HG02588 (cell line): ENCODE measurements around the gene IVNS1ABP.
"Not testable (repeated sequence)": the region's sequence is repeated elsewhere in the genome, so short reads cannot be mapped to it uniquely, and the experiment has no call there.

Experiments used
- ATAC-seq: cut with Tn5 transposase; IDR thresholded peaks from one replicate; pipeline ENCODE4 v1.9.1; 2021; ENCODE audit warnings: mild to moderate bottlenecking, moderate library complexity; ENCODE audit not compliant: unreplicated experiment

Gene IVNS1ABP

DNA sequence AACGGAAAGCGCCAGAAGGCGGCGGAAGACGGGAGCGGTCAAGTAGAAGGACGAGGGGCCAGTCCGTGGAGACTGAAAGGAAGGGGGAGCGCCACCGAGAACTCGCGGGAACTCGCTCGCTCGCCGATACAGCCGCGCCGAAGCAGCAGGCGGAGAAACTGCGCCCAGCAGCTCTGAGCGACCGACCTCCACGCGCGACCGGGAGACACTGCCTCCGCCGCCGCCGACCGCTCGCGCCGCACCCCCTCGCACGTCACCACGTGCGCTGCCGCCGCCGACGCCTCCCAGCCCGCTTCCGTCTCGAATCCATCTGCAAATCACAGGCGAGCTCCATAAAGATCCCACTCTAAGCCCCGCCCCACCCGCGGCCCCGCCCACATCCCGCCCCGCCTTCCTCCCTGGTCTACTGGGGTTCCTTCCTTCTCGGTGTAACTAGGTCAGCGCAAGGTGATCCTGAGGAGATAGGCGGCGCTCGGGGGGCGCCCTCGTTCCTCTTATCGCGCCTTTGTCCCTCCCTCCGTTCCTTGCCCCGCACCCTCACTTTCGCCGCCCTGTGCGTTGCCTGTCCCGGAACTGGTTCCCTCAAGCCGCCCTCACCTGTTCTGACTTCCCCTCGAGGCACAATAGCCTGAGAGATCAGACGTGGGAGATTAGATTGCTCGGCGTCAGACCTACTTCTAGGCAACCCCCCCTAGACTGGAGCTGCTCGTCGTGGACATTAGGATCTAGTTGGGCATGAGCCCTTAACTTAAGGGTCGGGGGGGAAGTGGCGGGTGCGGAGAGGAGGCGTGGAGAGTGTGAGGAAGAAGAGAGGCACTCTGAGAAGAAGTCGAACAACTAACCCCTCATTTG lies at the start of gene IVNS1ABP:
Gene IVNS1ABP (minus strand): TSS at position 210 of the 852 bp plus-strand sequence. CDS start 7,750 bp downstream, outside the sequence.
- ATAC-seq, result peak; percentile 72

DNA sequence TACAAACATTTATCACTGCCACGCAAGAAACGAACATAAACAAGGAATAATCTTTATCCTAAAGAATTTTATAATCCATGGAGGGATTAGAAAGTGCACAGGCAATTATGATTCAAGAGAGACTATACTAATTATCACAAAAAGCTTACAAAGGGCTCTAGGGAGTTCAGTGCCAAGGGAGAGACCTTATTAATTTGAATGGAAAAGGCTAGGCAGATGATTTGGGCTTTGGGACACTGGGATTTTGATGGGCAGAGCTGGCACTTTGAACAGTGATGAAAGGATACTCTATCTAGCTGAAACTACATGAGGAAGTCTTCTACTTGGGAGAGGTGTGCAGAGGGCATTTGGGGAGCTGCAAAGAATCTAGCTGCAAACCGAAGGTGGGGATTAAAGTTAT lies 48.9 kb upstream of the IVNS1ABP start:
- ATAC-seq, result no peak

DNA sequence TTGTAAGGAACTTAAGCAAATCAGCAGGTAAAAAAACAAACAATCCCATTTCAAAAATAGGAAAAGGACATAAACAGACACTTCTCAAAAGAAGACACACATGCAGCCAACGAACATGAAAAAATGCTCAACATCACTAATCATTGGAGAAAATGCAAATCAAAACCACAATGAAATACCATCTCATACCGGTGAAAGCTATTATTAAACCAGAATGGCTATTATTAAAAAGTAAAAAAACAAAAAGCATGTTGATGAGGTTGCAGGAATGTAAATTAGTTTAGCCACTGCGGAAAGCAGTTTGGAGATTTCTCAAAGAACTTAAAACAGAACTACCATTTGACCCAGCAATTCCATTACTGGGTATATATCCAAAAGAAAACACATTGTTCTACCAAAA lies 47.5 kb upstream of the IVNS1ABP start:
- ATAC-seq, result not testable (repeated sequence)

DNA sequence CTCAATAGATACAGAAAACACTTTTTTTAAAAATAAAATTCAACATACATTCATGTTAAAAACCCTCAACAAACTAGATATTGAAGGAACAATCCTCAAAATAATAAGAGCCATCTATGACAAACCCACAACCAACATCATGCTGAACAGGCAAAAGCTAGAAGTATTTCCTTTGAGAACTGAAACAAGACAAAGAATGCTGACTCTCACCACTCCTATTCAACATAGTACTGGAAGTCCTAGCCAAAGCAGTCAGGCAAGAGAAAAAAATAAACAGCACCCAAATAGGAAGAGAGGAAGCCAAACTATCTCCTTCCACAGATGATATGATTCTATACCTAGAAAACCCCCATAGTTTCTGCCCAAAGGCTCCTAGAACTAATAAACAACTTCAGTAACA lies 46.2 kb upstream of the IVNS1ABP start:
- ATAC-seq, result no peak

DNA sequence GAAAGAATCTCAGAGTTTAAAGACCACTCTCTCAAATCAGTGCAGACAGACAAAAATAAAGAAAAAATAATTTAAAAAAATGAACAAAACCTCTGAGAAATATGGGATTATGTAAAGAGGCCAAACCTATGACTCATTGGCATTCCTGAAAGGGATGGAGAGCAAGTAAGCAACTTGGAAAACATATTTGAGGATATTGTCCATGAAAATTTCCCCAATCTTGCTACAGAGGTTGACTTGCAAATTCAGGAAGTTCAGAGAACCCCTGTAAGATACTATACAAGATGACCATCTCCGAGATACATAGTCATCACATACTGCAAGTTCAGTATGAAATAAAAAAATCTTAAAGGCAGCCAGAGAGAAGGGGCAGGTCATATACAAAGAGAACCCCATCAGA lies 43.7 kb upstream of the IVNS1ABP start:
- ATAC-seq, result no peak

DNA sequence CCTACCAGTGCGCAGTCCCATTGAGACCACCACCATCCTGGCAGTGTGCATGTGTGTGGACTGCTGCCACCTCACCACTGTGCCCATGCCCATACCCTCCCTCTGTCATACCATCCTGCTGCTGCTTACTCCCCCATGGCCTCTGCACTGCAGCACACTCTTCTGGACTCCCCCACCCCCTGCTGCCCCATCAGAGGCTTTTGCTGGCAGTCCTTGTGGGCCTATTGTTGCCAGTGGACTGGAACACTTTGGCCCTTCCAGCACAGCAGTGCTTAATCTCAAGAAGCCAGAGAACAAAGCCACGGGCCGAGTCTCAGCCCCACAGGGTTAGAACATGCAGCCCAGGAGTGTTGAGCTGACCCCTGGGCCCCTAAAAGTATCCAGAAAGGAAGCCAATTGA lies 41.9 kb upstream of the IVNS1ABP start:
- ATAC-seq, result no peak

DNA sequence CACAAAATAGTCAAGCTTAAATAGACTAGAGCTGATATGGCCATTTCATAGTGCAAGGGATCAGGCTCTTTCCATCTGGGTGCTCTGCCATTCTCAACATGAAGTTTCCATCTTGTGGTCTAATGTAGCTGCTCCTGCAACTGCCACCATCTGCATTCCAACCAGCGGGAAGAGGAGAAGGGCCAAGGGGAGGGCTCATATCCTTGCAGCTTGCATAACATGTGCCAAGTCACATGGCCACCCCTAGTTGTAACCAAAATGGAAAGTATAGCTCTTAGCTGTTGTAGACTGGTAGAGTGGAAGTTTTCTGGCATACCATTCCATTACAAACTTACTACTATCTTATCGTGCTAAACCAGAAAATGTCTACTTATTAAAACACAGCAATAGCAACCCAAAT lies 38.9 kb upstream of the IVNS1ABP start:
- no peak for ATAC-seq

DNA sequence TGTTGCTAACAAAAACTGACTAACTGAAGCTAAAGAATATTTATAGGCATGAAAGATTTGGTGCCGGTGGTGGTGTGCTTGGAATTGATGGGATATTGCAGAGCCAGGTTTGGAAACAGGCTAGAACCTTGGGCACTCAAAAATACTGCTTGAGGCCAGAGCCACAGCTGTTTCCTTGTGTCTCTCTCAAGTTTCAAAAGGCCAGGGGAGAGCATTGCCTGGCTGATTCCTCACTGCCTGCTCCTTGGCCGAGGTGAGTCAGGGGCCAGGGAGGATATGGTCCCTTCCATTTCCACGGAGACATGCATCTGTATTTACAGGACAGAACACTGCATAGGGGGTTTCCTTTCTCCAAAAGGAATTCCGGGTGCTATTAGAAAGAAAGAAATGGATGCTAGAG lies 36.1 kb upstream of the IVNS1ABP start:
- ATAC-seq, result no peak

DNA sequence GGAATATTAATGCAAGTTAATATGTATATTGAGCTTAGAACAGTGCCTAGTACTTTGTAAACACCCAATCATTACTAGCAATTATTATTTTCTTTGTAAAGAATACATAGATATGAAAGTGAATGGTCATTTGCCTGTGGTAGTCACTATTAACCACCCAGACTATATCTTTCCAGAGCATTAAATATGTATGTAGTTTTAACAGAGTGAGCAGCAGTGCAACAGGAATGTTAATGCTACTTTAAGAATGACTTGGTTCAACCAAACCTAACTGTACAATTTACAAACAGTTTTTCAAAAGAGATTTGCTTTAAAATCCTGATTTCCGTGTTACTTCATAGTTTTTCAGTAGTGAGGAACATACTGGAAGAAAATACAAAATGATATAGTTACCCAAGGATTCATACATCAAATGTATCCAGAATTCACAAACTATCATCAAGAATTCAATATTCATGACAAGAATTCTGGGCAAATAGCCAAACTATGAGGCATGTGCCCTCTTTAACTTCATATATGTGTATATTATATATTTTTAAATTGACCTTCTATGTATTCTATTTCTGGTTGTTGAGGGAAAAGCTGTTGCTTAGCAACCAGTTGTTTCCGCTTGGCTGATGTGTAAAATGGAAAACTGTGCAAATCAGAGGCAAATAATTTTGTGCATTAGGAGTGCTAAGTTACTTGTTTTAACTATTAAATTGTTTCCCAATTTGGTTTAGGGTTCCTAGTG lies 34.9 kb upstream of the IVNS1ABP start:
- no peak for ATAC-seq

DNA sequence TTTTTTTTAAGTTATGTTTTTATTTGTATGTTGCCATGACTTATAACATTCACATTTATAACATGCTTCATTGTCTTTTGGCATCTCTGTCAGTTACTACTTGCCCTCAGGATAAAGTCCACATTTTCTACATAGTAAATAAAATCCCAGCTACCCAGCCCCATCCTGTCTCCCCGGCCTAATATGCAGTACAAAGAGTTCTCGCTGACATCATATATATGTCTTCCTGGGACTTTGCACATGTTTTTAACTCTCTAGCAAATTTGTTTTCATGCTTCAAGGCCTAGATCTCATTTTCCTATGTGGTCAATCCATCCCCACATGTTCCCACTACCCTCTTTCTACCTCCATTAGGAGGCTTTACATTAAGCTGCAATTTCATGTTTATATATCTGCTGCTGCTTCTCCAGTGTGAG lies 33.0 kb upstream of the IVNS1ABP start:
- ATAC-seq, result no peak

DNA sequence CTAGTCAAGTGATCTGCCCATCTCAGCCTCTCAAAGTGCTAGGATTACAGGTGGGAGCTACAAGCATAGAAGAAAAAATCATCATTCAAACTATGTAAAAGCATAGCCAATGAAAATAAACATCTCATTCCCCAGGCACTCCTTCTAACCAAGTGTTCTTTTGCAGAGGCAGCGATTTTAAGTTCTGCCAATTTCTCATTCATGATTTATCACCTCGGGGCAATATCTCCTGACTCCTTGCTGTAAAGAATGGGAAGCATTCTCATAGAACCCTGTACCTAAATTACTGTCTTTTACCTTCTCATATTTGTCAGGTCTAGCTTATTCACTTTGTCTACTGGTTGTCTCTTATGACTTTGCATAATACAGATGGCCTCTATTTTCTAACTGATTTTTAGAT lies 32.5 kb upstream of the IVNS1ABP start:
- ATAC-seq, result no peak

DNA sequence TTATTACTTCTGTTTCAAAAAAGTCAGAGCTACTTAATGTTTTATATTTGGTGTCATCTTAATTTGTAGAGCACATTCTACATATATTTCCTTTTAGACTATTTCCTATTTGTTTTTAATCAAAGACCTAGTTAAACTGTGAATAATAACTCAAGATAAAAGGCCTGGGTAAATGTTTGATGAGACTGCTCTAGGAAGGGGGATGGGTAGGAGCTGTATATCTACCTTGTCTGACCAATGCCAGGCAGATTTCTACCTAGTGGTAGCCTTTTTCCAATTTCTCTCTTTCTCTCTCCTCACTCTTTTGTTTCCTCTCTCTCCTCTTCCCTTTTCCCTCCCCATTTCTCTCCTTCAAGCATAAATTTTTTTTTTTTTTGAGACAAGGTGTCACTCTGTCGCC lies 31.9 kb upstream of the IVNS1ABP start:
- ATAC-seq, result no peak

DNA sequence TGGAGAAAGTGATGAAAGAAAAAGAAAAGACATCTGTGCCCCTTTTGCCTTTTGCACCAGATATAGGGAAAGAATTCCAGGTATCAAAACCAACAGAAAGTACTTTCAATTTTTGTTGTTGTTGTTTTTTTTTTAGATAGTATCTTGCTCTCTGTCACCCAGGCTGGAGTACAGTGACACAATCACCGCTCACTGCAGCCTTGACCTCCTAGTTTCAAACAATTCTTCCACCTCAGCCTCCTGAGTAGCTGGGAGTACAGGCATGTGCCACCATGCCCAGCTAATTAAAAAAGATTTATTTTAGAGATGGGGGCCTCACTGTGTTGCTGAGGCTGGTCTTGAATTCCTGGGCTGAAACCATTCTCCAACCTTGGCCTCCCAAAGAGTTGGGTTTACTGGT lies 31.3 kb upstream of the IVNS1ABP start:
- ATAC-seq, result no peak

DNA sequence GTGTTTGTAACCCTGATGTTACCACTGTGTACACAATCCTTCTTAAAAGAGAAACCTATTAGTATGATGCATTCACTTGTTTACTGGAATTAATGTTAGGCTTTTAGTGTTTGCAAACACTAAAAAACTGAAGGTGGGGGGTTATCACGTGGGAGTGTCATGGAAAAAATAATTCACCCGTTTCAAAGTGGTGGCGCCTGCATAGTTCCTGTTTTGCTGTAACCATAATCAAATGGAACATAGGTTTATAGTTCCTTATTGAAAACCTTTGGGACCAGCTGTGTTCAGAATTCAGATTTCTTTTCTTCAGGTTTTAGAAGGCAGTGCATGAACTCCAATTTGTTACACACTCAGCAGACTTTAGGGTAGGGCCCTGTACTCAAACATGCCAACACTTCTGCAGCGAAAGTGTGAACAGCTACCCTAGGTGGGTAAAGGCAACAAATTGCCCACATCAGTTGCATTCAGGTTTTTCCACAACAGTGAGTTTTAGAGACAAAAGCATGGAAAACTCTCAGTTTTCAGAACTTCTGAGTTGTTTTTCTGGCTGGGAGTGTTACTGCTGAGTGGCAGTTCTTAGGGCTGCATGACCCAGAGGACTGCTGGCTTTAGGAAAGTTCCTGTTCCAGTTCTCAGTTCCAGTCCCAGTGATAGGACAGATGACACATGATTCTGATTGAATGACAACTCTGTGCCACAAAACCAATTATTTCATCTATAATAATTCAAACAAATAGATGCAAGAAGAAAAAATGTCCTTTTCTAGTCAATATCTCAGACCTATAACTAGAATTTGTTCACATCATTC lies 29.1 kb upstream of the IVNS1ABP start:
- ATAC-seq, result no peak

DNA sequence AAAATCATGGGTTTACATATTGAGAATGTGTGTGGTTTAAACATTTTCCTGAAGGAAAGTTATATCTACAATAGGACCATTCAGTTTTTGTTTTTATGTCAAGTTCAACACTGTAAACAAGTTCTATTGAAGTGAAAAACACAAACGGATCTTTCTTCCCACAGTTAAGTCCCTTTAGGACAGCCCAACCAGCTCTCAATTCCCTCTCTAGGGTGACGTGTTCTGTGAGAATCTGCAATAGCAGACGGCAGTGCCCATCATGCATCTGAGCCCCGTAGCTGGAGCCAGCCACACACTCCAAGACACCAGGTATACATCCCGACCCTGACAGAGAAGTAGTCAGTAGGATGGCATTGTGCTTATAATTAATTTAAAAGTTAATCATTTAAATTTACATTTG lies 26.3 kb upstream of the IVNS1ABP start:
- ATAC-seq, result no peak

DNA sequence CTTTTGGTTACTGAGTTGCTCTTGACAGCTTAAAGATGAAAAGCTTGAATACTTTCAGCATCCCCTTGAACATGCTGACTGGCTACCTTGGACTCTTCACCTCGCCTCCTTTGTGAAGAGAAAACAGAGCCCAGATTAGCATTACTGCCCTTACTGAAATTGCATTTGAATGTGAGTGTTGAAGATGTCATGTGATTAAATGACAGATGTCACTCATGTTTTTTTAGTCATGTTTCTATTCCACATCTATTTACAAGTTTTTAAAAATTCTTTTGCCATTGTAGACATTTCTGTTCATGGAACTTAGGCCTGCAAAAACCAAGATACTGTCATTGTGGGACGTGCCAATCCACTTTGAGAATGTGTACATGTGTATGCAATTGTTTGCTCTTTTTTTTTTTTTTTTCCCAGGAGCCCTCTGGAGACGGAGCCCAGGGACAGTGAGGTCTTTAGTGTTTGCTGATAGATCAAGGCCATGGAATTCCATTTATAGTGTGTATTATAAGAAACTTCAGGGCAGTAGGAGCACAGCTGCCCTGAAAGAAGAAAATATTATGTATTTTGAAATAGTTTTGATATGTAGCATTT lies 25.7 kb upstream of the IVNS1ABP start:
- ATAC-seq, result no peak

DNA sequence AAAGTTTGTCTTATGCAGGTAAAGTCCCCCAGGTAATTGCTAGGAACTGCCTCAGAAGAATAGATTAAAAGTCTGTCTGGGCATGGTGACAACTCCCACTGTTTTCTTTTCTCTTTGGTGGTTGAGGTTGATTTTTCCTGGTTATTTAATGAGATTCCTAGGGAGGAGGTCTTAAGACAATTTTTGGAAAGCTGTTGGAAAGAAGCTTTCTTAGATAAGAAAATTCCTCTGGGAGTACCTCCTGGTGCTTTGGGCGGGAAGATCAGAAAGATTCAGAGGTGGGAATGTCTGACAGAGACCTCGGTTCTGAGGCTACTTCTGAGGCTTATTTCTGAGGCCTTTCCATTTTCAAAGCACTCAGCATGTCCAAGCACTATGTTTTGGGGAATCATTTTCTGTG lies 25.0 kb upstream of the IVNS1ABP start:
- no peak for ATAC-seq

DNA sequence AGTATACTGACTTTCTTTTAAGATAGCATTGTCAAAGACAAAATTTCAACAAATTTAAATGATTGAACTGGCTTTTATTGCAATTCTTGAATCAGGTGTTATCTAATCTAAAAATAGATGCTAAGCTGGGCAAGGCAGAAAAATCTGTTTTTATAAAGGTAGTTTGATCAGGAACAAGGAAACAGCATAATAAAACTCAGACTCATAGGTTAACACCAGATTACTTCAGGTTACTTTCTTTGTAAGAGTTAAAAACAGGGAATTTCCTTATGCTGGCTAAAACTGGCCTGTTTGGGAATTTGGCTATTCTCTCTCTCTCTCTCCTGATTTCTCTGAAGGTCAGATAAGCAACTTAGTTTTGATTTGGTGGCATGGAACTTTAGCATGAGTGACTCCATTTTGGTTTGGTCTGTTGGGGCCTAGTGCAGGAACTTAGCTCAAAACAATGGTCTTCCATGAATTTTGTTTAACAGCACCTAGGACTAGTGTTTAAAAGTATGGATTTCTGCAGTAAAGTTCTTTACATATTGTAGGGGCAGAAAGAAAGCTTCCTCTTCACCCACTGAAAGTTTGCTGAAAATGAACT lies 24.2 kb upstream of the IVNS1ABP start:
- no peak for ATAC-seq

DNA sequence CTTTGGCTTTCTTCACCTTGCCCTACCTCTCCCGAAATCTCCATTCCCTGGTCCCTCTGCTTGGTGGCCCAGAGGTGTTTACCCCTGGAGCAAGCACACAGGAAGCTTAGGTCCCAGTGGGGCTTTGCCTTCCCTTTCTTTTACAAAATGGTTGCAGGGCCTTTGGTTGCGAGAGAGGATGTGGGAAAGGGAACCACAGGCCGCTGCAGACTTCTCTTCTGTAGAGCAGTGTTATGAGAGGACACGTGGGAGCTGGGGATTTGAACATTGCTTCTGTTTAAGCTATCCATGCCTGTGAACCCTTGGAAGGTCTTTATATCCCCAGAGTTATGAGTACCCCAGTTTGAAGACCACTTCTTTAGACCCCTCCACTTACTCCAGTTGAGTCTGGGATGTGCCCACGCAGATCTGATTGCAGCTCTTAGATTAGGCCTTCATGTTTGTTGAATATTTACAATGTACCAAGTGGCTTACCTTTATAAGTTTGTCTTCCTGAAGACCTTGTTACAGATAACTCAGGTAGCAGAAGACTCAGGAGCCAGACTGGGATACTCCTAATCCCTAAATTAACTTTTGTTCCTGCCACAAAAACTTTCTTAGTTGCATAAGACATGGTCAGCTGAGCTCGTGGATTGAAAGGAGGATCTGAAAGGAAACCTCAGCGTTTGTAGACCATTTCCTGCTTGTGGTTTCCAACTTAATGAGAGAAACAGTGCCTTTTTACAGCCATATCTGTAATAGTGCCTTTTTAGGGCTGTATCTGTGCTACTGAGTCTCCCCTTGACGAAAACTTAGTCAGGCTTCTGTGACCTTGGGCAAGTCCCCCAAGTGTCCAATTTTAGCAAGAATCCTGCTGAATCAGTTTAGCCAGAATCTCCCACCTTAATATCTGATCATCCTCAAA lies 21.9 kb upstream of the IVNS1ABP start:
- peak; percentile 98 for ATAC-seq

DNA sequence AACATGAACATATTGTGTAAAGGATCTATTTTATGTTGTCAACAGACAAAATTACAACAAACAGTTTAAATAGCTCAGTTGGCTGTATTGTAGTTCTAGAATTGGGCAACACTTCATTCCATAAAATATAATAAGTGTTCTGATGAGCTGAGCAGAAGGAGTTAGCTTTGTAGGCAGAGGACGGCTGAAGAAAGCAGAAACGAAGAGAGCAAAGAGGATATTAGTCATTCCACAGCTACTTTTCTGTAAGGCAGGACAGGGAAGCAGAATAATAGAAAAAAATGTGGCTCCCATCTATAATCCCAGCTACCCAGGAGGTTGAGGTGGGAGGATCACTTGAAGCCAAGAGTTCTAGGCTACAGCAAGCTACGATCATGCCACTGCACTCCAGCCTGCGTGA lies 20.2 kb upstream of the IVNS1ABP start:
- ATAC-seq, result no peak
